Activated T-helper 17 cell treated with anti-CD3 and anti-CD28 coated beads, Interleukin-2, amount 50 U/mL, for 72 hours (primary cell): ENCODE data around the gene GATD1. TPM values are rescaled to one million over a fixed set of nuclear protein-coding genes. Genes with fewer than 3 reads are reported as not detected.

Experiments
- total RNA-seq, 2 donors: library from RNA; stranded (reverse); gene quantifications; one replicate each; pipeline ENCODE4 v1.2.3, GENCODE V29; 2022

The GATD1 gene
- total RNA-seq, 2 donors from 2014 or later = 42.3 to 60.9 TPM

Other genes starting within 250 kb of the GATD1 start
- 10 to 100 TPM; 29.5 to 73.2 TPM for gene HRAS, start 241.9 kb downstream of the GATD1 start, total RNA-seq
- 1 to 10 TPM; 1.1 to 4.4 TPM for gene LRRC56, start 240.0 kb downstream of the GATD1 start, total RNA-seq
- gene LMNTD2, start 216.7 kb downstream of the GATD1 start, total RNA-seq = 1 to 10 TPM; 2.7 to 6.6 TPM
- gene RASSF7, start 216.5 kb downstream of the GATD1 start, total RNA-seq = 10 to 100 TPM; 22.7 to 37.7 TPM
- 10 to 100 TPM; 37.8 to 55.6 TPM for gene PHRF1, start 201.0 kb downstream of the GATD1 start, total RNA-seq
- gene IRF7, start 161.5 kb downstream of the GATD1 start, total RNA-seq = 10 to 100 TPM; 14.7 to 25.8 TPM
- not detected for gene CDHR5, start 152.5 kb downstream of the GATD1 start, total RNA-seq
- not detected for gene SCT, start 150.3 kb downstream of the GATD1 start, total RNA-seq
- 1 to 10 TPM in 1 of 2 donors, under 1 TPM in 1; 0.48 to 3.8 TPM for gene DRD4, start 140.2 kb downstream of the GATD1 start, total RNA-seq
- 10 to 100 TPM; 43.2 to 56.0 TPM for gene DEAF1, start 82.3 kb downstream of the GATD1 start, total RNA-seq
- 10 to 100 TPM; 11.7 to 14.6 TPM for gene TMEM80, start 81.7 kb downstream of the GATD1 start, total RNA-seq
- 10 to 100 TPM; 23.6 to 34.6 TPM for gene EPS8L2, start 71.3 kb downstream of the GATD1 start, total RNA-seq
- gene TALDO1, start 30.0 kb downstream of the GATD1 start, total RNA-seq = 100 to 1,000 TPM; 131 to 255 TPM
- gene CEND1, start 12.6 kb upstream of the GATD1 start, total RNA-seq = 1 to 10 TPM; 1.2 to 3.9 TPM
- 10 to 100 TPM; 27.9 to 62.2 TPM for gene SLC25A22, start 20.8 kb upstream of the GATD1 start, total RNA-seq
- 10 to 100 TPM; 35.8 to 43.8 TPM for gene PIDD1, start 27.7 kb upstream of the GATD1 start, total RNA-seq
- gene RPLP2, start 32.5 kb upstream of the GATD1 start, total RNA-seq = 1,000 to 10,000 TPM; 2,744 to 3,086 TPM
- gene PNPLA2, start 41.4 kb upstream of the GATD1 start, total RNA-seq = 10 to 100 TPM; 36.8 to 39.3 TPM
- 1 to 10 TPM; 1.4 to 1.9 TPM for gene CRACR2B, start 50.4 kb upstream of the GATD1 start, total RNA-seq
- gene CD151, start 55.5 kb upstream of the GATD1 start, total RNA-seq = 10 to 100 TPM; 61.5 to 74.6 TPM
- gene POLR2L, start 65.0 kb upstream of the GATD1 start, total RNA-seq = 100 to 1,000 TPM in 1 of 2 donors, 10 to 100 TPM in 1; 41.2 to 106 TPM
- gene TSPAN4, start 65.4 kb upstream of the GATD1 start, total RNA-seq = 10 to 100 TPM in 1 of 2 donors, 1 to 10 TPM in 1; 6.0 to 11.2 TPM
- gene CHID1, start 133.3 kb upstream of the GATD1 start, total RNA-seq = 10 to 100 TPM; 71.9 to 72.6 TPM
- gene AP2A2, start 148.4 kb upstream of the GATD1 start, total RNA-seq = 10 to 100 TPM; 69.1 to 76.2 TPM